ENCODE data around the gene ANTXRL. TPM values are rescaled to one million over a fixed set of nuclear protein-coding genes. Genes with fewer than 3 reads are reported as not detected.

The ANTXRL gene
- total and polyA plus RNA-seq, 2 experiments from 2014 or later, result not detected

DNA sequence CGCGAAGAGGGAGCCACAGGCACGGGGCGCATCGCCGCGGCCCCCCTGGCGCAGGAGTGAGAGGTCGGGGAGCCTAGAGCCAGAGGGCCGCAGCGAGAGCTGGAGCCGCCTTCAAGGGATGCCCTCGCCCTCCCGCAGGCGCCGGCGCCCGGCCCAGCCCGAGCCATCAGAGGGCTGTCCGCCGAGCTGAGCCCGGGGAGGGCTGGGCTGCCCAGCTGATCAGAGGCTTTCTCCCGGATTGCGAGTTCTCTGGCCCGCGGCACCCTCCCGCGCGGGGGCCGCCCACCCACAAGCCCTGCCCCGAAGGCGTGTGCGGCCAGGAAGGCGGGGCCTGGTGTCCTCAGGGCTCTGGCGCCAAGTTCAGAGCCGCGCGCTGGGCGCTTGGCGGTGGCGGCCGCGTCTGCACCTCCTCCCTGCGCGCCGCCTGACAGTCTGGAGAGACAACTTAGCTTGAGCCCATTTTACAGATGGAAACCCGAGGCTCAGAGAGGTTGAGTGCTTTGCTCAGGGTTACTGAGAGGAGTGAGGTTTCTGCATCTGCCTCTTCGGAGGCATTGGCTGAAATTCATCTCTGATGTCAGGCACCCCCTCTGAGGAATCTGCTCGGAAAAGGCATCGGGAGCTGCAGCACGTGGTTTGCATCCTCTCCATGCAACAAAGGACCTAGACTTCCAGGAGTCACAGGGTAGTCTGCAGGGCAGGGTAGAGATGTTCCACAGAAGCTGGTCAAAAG is 3.8 kb upstream of the ANTXRL start:
- Histone ChIP-seq H3K9me2 (ENCODE audit: insufficient read depth) (no peaks in the 10 kb centered on the region), H3K79me2 (replicated peaks; ENCODE audit: insufficient read depth) (no peaks in the 10 kb centered on the region), H3K4me3 (peak overlapping the region; percentile 73), H2AFZ (no peak overlapping the region), H3K27ac (ENCODE audit: low read depth) (no peak overlapping the region), H3K4me1 (ENCODE audit: insufficient read depth) (peaks cover 18% of the 10 kb centered on the region), H3K27me3 (ENCODE audit: insufficient read depth) (peaks cover 51% of the 10 kb centered on the region), H4K20me1 (replicated peaks; ENCODE audit: insufficient read depth) (no peaks in the 10 kb centered on the region), H3F3A (replicated peaks; ENCODE audit: low read depth) (no peaks in the 10 kb centered on the region), H3K4me2 (peak overlapping the region; percentile 90), H3K36me3 (ENCODE audit: insufficient read depth) (no peaks in the 10 kb centered on the region)
- H3K27me3 Mint-ChIP-seq (ENCODE audit: insufficient read depth, low read depth, poor library complexity), result peaks cover 43% of the 10 kb centered on the region
- ATAC-seq, result peak; percentile 70
- no peaks in the 10 kb centered on the region for H3K36me3 Mint-ChIP-seq (ENCODE audit: low read depth)
- H3K4me1 Mint-ChIP-seq, result peaks cover 10% of the 10 kb centered on the region
- TF ChIP-seq, protein P1, sequence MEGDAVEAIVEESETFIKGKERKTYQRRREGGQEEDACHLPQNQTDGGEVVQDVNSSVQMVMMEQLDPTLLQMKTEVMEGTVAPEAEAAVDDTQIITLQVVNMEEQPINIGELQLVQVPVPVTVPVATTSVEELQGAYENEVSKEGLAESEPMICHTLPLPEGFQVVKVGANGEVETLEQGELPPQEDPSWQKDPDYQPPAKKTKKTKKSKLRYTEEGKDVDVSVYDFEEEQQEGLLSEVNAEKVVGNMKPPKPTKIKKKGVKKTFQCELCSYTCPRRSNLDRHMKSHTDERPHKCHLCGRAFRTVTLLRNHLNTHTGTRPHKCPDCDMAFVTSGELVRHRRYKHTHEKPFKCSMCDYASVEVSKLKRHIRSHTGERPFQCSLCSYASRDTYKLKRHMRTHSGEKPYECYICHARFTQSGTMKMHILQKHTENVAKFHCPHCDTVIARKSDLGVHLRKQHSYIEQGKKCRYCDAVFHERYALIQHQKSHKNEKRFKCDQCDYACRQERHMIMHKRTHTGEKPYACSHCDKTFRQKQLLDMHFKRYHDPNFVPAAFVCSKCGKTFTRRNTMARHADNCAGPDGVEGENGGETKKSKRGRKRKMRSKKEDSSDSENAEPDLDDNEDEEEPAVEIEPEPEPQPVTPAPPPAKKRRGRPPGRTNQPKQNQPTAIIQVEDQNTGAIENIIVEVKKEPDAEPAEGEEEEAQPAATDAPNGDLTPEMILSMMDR (conservative IDR thresholded peaks at IDR 0.05; ENCODE audit: low read depth in 2 of 2), result no peak
- TF ChIP-seq, protein P2, sequence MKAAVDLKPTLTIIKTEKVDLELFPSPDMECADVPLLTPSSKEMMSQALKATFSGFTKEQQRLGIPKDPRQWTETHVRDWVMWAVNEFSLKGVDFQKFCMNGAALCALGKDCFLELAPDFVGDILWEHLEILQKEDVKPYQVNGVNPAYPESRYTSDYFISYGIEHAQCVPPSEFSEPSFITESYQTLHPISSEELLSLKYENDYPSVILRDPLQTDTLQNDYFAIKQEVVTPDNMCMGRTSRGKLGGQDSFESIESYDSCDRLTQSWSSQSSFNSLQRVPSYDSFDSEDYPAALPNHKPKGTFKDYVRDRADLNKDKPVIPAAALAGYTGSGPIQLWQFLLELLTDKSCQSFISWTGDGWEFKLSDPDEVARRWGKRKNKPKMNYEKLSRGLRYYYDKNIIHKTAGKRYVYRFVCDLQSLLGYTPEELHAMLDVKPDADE (IDR thresholded peaks at IDR 0.05), result no peak
- TF ChIP-seq ZNF331 (CRISPR knock-in tag; IDR thresholded peaks at IDR 0.05; ENCODE audit: low read depth), result no peak
- no peak for TF ChIP-seq EZH2 (IDR thresholded peaks at IDR 0.05; ENCODE audit: low read depth, unreplicated experiment)
- TF ChIP-seq NANOG (IDR thresholded peaks at IDR 0.05; ENCODE audit: borderline replicate concordance), result no peak
- TF ChIP-seq, protein P3, sequence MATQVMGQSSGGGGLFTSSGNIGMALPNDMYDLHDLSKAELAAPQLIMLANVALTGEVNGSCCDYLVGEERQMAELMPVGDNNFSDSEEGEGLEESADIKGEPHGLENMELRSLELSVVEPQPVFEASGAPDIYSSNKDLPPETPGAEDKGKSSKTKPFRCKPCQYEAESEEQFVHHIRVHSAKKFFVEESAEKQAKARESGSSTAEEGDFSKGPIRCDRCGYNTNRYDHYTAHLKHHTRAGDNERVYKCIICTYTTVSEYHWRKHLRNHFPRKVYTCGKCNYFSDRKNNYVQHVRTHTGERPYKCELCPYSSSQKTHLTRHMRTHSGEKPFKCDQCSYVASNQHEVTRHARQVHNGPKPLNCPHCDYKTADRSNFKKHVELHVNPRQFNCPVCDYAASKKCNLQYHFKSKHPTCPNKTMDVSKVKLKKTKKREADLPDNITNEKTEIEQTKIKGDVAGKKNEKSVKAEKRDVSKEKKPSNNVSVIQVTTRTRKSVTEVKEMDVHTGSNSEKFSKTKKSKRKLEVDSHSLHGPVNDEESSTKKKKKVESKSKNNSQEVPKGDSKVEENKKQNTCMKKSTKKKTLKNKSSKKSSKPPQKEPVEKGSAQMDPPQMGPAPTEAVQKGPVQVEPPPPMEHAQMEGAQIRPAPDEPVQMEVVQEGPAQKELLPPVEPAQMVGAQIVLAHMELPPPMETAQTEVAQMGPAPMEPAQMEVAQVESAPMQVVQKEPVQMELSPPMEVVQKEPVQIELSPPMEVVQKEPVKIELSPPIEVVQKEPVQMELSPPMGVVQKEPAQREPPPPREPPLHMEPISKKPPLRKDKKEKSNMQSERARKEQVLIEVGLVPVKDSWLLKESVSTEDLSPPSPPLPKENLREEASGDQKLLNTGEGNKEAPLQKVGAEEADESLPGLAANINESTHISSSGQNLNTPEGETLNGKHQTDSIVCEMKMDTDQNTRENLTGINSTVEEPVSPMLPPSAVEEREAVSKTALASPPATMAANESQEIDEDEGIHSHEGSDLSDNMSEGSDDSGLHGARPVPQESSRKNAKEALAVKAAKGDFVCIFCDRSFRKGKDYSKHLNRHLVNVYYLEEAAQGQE (IDR thresholded peaks at IDR 0.05; ENCODE audit: unreplicated experiment), result no peak
- no peak for TF ChIP-seq POLR2AphosphoS5 (IDR thresholded peaks at IDR 0.05; ENCODE audit: low read depth)
- TF ChIP-seq, protein P4, sequence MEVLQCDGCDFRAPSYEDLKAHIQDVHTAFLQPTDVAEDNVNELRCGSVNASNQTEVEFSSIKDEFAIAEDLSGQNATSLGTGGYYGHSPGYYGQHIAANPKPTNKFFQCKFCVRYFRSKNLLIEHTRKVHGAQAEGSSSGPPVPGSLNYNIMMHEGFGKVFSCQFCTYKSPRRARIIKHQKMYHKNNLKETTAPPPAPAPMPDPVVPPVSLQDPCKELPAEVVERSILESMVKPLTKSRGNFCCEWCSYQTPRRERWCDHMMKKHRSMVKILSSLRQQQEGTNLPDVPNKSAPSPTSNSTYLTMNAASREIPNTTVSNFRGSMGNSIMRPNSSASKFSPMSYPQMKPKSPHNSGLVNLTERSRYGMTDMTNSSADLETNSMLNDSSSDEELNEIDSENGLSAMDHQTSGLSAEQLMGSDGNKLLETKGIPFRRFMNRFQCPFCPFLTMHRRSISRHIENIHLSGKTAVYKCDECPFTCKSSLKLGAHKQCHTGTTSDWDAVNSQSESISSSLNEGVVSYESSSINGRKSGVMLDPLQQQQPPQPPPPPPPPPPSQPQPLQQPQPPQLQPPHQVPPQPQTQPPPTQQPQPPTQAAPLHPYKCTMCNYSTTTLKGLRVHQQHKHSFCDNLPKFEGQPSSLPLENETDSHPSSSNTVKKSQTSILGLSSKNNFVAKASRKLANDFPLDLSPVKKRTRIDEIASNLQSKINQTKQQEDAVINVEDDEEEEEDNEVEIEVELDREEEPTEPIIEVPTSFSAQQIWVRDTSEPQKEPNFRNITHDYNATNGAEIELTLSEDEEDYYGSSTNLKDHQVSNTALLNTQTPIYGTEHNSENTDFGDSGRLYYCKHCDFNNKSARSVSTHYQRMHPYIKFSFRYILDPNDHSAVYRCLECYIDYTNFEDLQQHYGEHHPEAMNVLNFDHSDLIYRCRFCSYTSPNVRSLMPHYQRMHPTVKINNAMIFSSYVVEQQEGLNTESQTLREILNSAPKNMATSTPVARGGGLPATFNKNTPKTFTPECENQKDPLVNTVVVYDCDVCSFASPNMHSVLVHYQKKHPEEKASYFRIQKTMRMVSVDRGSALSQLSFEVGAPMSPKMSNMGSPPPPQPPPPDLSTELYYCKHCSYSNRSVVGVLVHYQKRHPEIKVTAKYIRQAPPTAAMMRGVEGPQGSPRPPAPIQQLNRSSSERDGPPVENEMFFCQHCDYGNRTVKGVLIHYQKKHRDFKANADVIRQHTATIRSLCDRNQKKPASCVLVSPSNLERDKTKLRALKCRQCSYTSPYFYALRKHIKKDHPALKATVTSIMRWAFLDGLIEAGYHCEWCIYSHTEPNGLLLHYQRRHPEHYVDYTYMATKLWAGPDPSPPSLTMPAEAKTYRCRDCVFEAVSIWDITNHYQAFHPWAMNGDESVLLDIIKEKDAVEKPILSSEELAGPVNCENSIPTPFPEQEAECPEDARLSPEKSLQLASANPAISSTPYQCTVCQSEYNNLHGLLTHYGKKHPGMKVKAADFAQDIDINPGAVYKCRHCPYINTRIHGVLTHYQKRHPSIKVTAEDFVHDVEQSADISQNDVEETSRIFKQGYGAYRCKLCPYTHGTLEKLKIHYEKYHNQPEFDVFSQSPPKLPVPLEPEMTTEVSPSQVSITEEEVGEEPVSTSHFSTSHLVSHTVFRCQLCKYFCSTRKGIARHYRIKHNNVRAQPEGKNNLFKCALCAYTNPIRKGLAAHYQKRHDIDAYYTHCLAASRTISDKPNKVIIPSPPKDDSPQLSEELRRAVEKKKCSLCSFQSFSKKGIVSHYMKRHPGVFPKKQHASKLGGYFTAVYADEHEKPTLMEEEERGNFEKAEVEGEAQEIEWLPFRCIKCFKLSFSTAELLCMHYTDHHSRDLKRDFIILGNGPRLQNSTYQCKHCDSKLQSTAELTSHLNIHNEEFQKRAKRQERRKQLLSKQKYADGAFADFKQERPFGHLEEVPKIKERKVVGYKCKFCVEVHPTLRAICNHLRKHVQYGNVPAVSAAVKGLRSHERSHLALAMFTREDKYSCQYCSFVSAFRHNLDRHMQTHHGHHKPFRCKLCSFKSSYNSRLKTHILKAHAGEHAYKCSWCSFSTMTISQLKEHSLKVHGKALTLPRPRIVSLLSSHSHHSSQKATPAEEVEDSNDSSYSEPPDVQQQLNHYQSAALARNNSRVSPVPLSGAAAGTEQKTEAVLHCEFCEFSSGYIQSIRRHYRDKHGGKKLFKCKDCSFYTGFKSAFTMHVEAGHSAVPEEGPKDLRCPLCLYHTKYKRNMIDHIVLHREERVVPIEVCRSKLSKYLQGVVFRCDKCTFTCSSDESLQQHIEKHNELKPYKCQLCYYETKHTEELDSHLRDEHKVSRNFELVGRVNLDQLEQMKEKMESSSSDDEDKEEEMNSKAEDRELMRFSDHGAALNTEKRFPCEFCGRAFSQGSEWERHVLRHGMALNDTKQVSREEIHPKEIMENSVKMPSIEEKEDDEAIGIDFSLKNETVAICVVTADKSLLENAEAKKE (CRISPR knock-in tag; IDR thresholded peaks at IDR 0.05), result no peak
- TF ChIP-seq JUNB (IDR thresholded peaks at IDR 0.05; ENCODE audit: unreplicated experiment), result no peak
- no peak for TF ChIP-seq ZNF114 (CRISPR knock-in tag; IDR thresholded peaks at IDR 0.05)
- no peak for TF ChIP-seq EZH2phosphoT487 (IDR thresholded peaks at IDR 0.05; ENCODE audit: unreplicated experiment)
- TF ChIP-seq CREB1 (CRISPR knock-in tag; IDR thresholded peaks at IDR 0.05; ENCODE audit: low read depth), result no peak
- no peak for TF ChIP-seq STAT1 (IDR thresholded peaks at IDR 0.05; ENCODE audit: unreplicated experiment)
- no peak overlapping the region for H3K27ac Mint-ChIP-seq
- no peaks in the 10 kb centered on the region; the same call in 2 of the 3 replicates for H3K9me3 Mint-ChIP-seq
- H3K4me3 Mint-ChIP-seq, result peak overlapping the region; percentile 82
- peak; percentile 59 for DNase-seq (ENCODE audit: low spot score)

All from GM23338 (cell line).